ENCODE measurements around the gene FAM210A.

DNA sequence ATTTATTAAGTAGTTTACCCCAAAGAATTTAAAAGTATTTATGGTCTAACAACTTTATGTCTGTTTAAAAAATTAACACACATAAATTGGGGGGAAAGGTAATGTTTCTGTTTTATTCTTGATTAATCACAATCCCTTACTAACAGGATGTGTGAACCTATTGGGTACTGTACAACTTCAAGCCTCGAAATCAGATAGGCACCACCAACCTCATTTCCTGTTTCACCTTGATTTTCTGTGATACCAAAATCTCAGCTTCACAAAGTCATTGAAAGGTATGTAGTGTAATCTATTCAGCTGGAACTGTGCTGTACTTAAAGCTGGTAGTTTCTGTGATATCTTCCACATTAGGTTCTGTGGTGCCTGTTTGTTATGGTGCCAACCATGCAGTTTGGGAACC, 4.1 kb upstream of the FAM210A start:
- no peak for TF ChIP-seq POLR2A (IDR thresholded peaks at IDR 0.05; ENCODE audit: low read length)
- TF ChIP-seq GATA1 (IDR thresholded peaks at IDR 0.05; ENCODE audit: low read depth, low read length) = no peak
